H9 (cell line): ENCODE results near the gene C1GALT1C1. TPM values are rescaled to one million over a fixed set of nuclear protein-coding genes. Genes with fewer than 3 reads are reported as not detected.

ENCODE experiments used
- DNase-seq: peaks from one replicate; pipeline ENCODE4 v3.0.0-alpha.2; 2017
- H2AFZ ChIP-seq: one replicate; pipeline ENCODE4 v1.6.1; 2013; ENCODE audit warnings: mild to moderate bottlenecking, low read length, control low read depth, moderate library complexity
- H2AK5ac ChIP-seq: 2 replicates; pipeline ENCODE4 v1.6.1; 2013; ENCODE audit warnings: low read length, control low read depth, mixed read lengths; ENCODE audit not compliant: insufficient read length
- H2BK120ac ChIP-seq: one replicate; pipeline ENCODE4 v1.6.1; 2013; ENCODE audit warnings: low read depth, mild to moderate bottlenecking, low read length, control low read depth, inconsistent platforms; ENCODE audit not compliant: poor library complexity, severe bottlenecking
- H2BK12ac ChIP-seq: 2 replicates; pipeline ENCODE4 v1.6.1; 2013; ENCODE audit warnings: low read length, control low read depth, mixed read lengths, low read depth; ENCODE audit not compliant: insufficient read length
- H2BK15ac ChIP-seq: 2 replicates; pipeline ENCODE4 v1.6.1; 2013; ENCODE audit warnings: low read depth, low read length, control low read depth
- H2BK20ac ChIP-seq: one replicate; pipeline ENCODE4 v1.6.1; 2013; ENCODE audit warnings: low read depth, mild to moderate bottlenecking, low read length, control low read depth, inconsistent platforms; ENCODE audit not compliant: poor library complexity, severe bottlenecking
- H2BK5ac ChIP-seq: 2 replicates; pipeline ENCODE4 v1.6.1; 2013; ENCODE audit warnings: low read length, control low read depth, mixed read lengths; ENCODE audit not compliant: insufficient read length
- H3K14ac ChIP-seq: 2 replicates; pipeline ENCODE4 v1.6.1; 2013; ENCODE audit warnings: low read length, control low read depth; ENCODE audit not compliant: insufficient read depth
- H3K18ac ChIP-seq: 2 replicates; pipeline ENCODE4 v1.6.1; 2013; ENCODE audit warnings: low read depth, mild to moderate bottlenecking, mixed read lengths, low read length, control low read depth; ENCODE audit not compliant: insufficient read length
- H3K23ac ChIP-seq: 2 replicates; pipeline ENCODE4 v1.6.1; 2013; ENCODE audit warnings: low read length, control low read depth, mixed read lengths, low read depth; ENCODE audit not compliant: insufficient read length
- H3K23me2 ChIP-seq: 2 replicates; pipeline ENCODE4 v1.6.1; 2013; ENCODE audit warnings: low read depth, mild to moderate bottlenecking, mixed read lengths, low read length, control low read depth; ENCODE audit not compliant: insufficient read length, poor library complexity, severe bottlenecking
- H3K27ac ChIP-seq: 2 replicates; pipeline ENCODE4 v1.5.1; 2013; ENCODE audit warnings: low read length, control low read depth, mixed read lengths, low read depth; ENCODE audit not compliant: insufficient read length
- H3K27me3 ChIP-seq: 2 replicates; pipeline ENCODE4 v1.6.1; 2013; ENCODE audit warnings: low read length, control low read depth, inconsistent platforms; ENCODE audit not compliant: insufficient read depth
- H3K4ac ChIP-seq: 2 replicates; pipeline ENCODE4 v1.6.1; 2013; ENCODE audit warnings: low read depth, mild to moderate bottlenecking, control low read depth, inconsistent platforms, low read length, moderate library complexity
- H3K4me1 ChIP-seq: 2 replicates; pipeline ENCODE4 v1.6.1; 2013; ENCODE audit warnings: low read length, control low read depth, inconsistent platforms; ENCODE audit not compliant: insufficient read depth
- H3K4me2 ChIP-seq: 2 replicates; pipeline ENCODE4 v1.6.1; 2013; ENCODE audit warnings: low read length, control low read depth, mixed read lengths; ENCODE audit not compliant: insufficient read length, insufficient read depth
- H3K56ac ChIP-seq: 2 replicates; pipeline ENCODE4 v1.6.1; 2013; ENCODE audit warnings: low read depth, mild to moderate bottlenecking, mixed read lengths, low read length, control low read depth; ENCODE audit not compliant: insufficient read length
- H3K79me1 ChIP-seq: 2 replicates; pipeline ENCODE4 v1.6.1; 2013; ENCODE audit warnings: low read depth, mild to moderate bottlenecking, moderate library complexity, low read length, control low read depth, inconsistent platforms; ENCODE audit not compliant: insufficient read depth, poor library complexity, severe bottlenecking
- H3K79me2 ChIP-seq: 2 replicates; pipeline ENCODE4 v1.6.1; 2013; ENCODE audit warnings: low read length, control low read depth, inconsistent platforms; ENCODE audit not compliant: insufficient read depth
- H3K9ac ChIP-seq: 2 replicates; pipeline ENCODE4 v1.6.1; 2013; ENCODE audit warnings: low read length, control low read depth, mixed read lengths; ENCODE audit not compliant: insufficient read length; ENCODE audit errors: extremely low read depth
- H3K9me3 ChIP-seq: one replicate; pipeline ENCODE4 v1.6.1; 2013; ENCODE audit warnings: low read depth, low read length, inconsistent platforms; ENCODE audit not compliant: control insufficient read depth
- H3T11ph ChIP-seq: one replicate; pipeline ENCODE4 v1.6.1; 2013; ENCODE audit warnings: mild to moderate bottlenecking, low read length, control low read depth, inconsistent platforms
- H4K20me1 ChIP-seq: one replicate; pipeline ENCODE4 v1.6.1; 2013; ENCODE audit not compliant: control insufficient read depth, insufficient read length, insufficient read depth
- H4K5ac ChIP-seq: 2 replicates; pipeline ENCODE4 v1.6.1; 2013; ENCODE audit warnings: low read depth, mild to moderate bottlenecking, mixed read lengths, low read length, control low read depth; ENCODE audit not compliant: insufficient read length
- H4K8ac ChIP-seq: replicated peaks from 2 replicates; pipeline ENCODE4 v1.6.1; 2013; ENCODE audit warnings: low read length, control low read depth, mixed read lengths, low read depth; ENCODE audit not compliant: insufficient read length
- H4K91ac ChIP-seq: 2 replicates; pipeline ENCODE4 v1.6.1; 2013; ENCODE audit warnings: low read depth, mild to moderate bottlenecking, moderate library complexity, mixed read lengths, low read length, control low read depth; ENCODE audit not compliant: insufficient read length
- H3K27ac Mint-ChIP-seq, 3 experiments: 2 replicates in 2 of 3; 3 replicates in 1 of 3; pipeline ENCODE4 v1.8.0; 2020 to 2021; ENCODE audit warnings: mixed read lengths in 3 of 3, mild to moderate bottlenecking in 1 of 3, moderate library complexity in 1 of 3
- H3K27me3 Mint-ChIP-seq: 2 replicates; pipeline ENCODE4 v1.8.0; 2021; ENCODE audit warnings: low read depth, mild to moderate bottlenecking, moderate library complexity, mixed read lengths
- H3K36me3 Mint-ChIP-seq, 3 experiments: 2 replicates in 2 of 3; 3 replicates in 1 of 3; pipeline ENCODE4 v1.8.0; 2020 to 2021; ENCODE audit warnings: low read depth in 3 of 3, mixed read lengths in 3 of 3; ENCODE audit not compliant: insufficient read depth in 1 of 3
- H3K4me1 Mint-ChIP-seq, 2 experiments: 2 replicates each; pipeline ENCODE4 v1.8.0; 2020; ENCODE audit warnings: mixed read lengths in 2 of 2
- H3K4me3 Mint-ChIP-seq, 2 experiments: 2 replicates in 1 of 2; 3 replicates in 1 of 2; pipeline ENCODE4 v1.8.0; 2020 to 2021; ENCODE audit warnings: mild to moderate bottlenecking in 2 of 2, mixed read lengths in 2 of 2, moderate library complexity in 1 of 2
- H3K9me3 Mint-ChIP-seq, 2 experiments: 2 replicates in 1 of 2; 3 replicates in 1 of 2; pipeline ENCODE4 v1.8.0; 2020; ENCODE audit warnings: mild to moderate bottlenecking in 2 of 2, mixed read lengths in 2 of 2, moderate library complexity in 1 of 2
- WGBS: extraction: QIAGEN DNeasy Blood & Tissue Kit; methylation state at CpG from one replicate; pipeline ENCODE4 v1.1.7; 2013; ENCODE audit warnings: missing lambda C conversion rate, low lambda C conversion rate, mixed read lengths; ENCODE audit not compliant: insufficient read length; ENCODE audit errors: extremely low coverage; 5-methylcytosine and 5-hydroxymethylcytosine counted together
- total RNA-seq: library from RNA; stranded (reverse); gene quantifications from 2 replicates; pipeline ENCODE4 v1.2.1, GENCODE V29; 2021
- TF ChIP-seq, protein P1 (sequence below): fragments of 200-600 bp; sonication (generic); conservative IDR thresholded peaks from 3 replicates; pipeline ENCODE4 v1.8.0; 2021; ENCODE audit warnings: antibody characterized with exemption, mild to moderate bottlenecking

Gene C1GALT1C1
- total RNA-seq, 1 experiment from 2014 or later = 16.0 TPM

DNA sequence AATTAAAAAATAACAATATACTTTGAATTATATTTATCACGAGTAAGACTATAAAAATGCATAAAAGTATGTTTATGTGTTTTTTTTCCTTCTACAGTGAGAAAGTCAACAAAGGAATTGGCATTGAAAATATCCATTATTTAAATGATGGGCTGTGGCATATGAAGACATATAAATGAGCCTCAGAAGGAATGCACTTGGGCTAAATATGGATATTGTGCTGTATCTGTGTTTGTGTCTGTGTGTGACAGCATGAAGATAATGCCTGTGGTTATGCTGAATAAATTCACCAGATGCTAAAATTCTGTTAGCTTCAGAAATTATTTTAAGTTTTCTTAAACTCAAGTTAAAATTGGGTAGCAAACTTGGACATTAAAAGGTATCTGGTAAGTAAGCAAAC is 17.8 kb downstream of the C1GALT1C1 start:
- H3K27me3 ChIP-seq = no peaks in the 10 kb centered on the region
- no peak overlapping the region for H2BK12ac ChIP-seq
- H3K9me3 Mint-ChIP-seq = peaks cover 46 to 49% of the 10 kb centered on the region in 2 experiments
- no peak overlapping the region for H2BK15ac ChIP-seq
- no CpG with 5 or more reads among the region's 1 CpG for WGBS
- no peaks in the 10 kb centered on the region for H3K4me1 Mint-ChIP-seq
- no peak overlapping the region for H3K9ac ChIP-seq
- peaks cover 3 to 44% (median 21%) of the 10 kb centered on the region in 3 experiments; a peak in 5 of 7 replicates for H3K36me3 Mint-ChIP-seq
- no peak overlapping the region for H4K8ac ChIP-seq
- no peak overlapping the region for H2AFZ ChIP-seq
- H3T11ph ChIP-seq = no peak overlapping the region
- peaks cover 11% of the 10 kb centered on the region for H3K9me3 ChIP-seq
- no peak overlapping the region for H3K23ac ChIP-seq
- H2AK5ac ChIP-seq = no peak overlapping the region
- no peak overlapping the region for H3K4me3 Mint-ChIP-seq
- TF ChIP-seq, protein P1, sequence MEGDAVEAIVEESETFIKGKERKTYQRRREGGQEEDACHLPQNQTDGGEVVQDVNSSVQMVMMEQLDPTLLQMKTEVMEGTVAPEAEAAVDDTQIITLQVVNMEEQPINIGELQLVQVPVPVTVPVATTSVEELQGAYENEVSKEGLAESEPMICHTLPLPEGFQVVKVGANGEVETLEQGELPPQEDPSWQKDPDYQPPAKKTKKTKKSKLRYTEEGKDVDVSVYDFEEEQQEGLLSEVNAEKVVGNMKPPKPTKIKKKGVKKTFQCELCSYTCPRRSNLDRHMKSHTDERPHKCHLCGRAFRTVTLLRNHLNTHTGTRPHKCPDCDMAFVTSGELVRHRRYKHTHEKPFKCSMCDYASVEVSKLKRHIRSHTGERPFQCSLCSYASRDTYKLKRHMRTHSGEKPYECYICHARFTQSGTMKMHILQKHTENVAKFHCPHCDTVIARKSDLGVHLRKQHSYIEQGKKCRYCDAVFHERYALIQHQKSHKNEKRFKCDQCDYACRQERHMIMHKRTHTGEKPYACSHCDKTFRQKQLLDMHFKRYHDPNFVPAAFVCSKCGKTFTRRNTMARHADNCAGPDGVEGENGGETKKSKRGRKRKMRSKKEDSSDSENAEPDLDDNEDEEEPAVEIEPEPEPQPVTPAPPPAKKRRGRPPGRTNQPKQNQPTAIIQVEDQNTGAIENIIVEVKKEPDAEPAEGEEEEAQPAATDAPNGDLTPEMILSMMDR = no peak
- no peak overlapping the region for H3K27ac ChIP-seq
- no peaks in the 10 kb centered on the region for H3K79me1 ChIP-seq
- no peaks in the 10 kb centered on the region for H4K20me1 ChIP-seq
- no peak overlapping the region for H3K27ac Mint-ChIP-seq
- H3K23me2 ChIP-seq = no peaks in the 10 kb centered on the region
- H3K4ac ChIP-seq = no peak overlapping the region
- no peak for DNase-seq
- no peaks in the 10 kb centered on the region for H3K79me2 ChIP-seq
- H2BK120ac ChIP-seq = no peak overlapping the region
- no peak overlapping the region for H4K5ac ChIP-seq
- no peak overlapping the region for H3K56ac ChIP-seq
- no peaks in the 10 kb centered on the region for H3K4me1 ChIP-seq
- H4K91ac ChIP-seq = no peak overlapping the region
- H2BK20ac ChIP-seq = no peak overlapping the region
- no peak overlapping the region for H3K18ac ChIP-seq
- H3K27me3 Mint-ChIP-seq = no peaks in the 10 kb centered on the region
- H2BK5ac ChIP-seq = no peak overlapping the region
- no peak overlapping the region for H3K14ac ChIP-seq
- H3K4me2 ChIP-seq = no peak overlapping the region
